Uterine smooth muscle cell (primary cell): ENCODE results near the gene PHACTR4. TPM values are rescaled to one million over a fixed set of nuclear protein-coding genes. Genes with fewer than 3 reads are reported as not detected.

Experiments used
- total RNA-seq: library from RNA; depleted of rRNA; stranded (reverse); fragments of >200 nt; gene quantifications from 2 replicates; pipeline ENCODE4 v1.2.3, GENCODE V29; 2014

The PHACTR4 gene
- total RNA-seq = 5.2 and 5.9 TPM in 2 replicates

GRCh38 chr1:28369371-28370238 lies at the start of gene PHACTR4:
Gene PHACTR4 (plus strand): TSS chr1:28369740. CDS start chr1:28407448, 37,708 bp downstream.

GRCh38 chr1:28505406-28506187 lies 136.1 kb downstream of the PHACTR4 start, which contains the start of gene RCC1:
Gene RCC1 (plus strand): TSS chr1:28506043. CDS start chr1:28529867, 23,824 bp downstream.

Other genes with a start within 250 kb of the PHACTR4 start
- gene PTAFR, start 193.1 kb upstream of the PHACTR4 start, total RNA-seq = 0.12 and 0.33 TPM in 2 replicates
- gene DNAJC8, start 136.7 kb upstream of the PHACTR4 start, total RNA-seq = 81.6 and 86.9 TPM in 2 replicates
- gene ATP5IF1, start 133.6 kb upstream of the PHACTR4 start, total RNA-seq = 124 and 156 TPM in 2 replicates
- gene SESN2, start 110.2 kb upstream of the PHACTR4 start, total RNA-seq = 41.4 and 67.0 TPM in 2 replicates
- gene MED18, start 40.7 kb upstream of the PHACTR4 start, total RNA-seq = 28.0 and 35.6 TPM in 2 replicates
- 70.5 and 87.7 TPM in 2 replicates for gene RCC1, start 136.3 kb downstream of the PHACTR4 start, total RNA-seq
- 24.0 and 33.1 TPM in 2 replicates for gene TRNAU1AP, start 183.3 kb downstream of the PHACTR4 start, total RNA-seq
- gene RAB42, start 222.5 kb downstream of the PHACTR4 start, total RNA-seq = 2.3 and 3.2 TPM in 2 replicates